ENCODE results near the gene C5.

DNA sequence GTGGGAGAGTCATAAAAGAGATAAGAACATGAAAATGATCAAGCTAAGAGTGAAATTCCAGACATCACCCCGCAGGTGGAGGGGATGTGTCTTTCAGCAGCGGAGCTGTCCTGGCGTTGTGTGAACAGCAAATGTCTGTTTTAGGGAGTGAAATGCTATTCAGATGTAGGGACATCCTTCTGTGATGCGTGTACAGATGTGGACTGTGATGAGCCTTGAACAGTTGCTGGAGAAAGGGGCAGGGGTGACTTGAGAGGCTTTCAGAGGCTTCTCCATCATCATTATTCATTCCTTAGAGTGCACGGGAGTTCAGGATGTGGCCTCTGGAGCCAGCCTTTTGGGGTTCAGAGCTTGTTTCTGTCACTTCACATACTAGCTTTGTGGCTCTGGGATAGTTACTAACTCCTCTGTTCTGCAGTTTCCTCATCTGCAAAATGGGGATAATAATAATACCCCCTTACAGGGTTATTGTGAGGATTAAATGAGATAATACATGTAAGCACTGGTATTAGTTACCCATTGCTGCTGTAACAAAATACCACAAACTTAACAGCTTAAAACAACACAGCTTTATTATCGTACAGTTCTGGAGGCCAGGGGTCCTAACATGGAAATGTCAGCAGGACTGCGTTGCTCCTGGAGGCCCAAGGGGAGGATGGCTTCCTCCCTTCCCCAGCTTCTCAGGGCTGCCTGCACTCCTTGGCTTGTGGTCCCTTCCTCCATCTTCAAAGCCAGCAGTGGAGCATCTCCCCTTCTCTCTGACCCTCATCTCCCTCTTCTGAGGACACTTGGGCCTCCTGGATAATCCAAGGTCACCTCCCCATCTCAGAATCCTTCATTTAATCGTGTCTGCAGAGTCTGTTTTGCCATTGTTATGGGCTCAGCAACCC is 132.8 kb downstream of the C5 start:
- no peak for TF ChIP-seq REST (IDR thresholded peaks at IDR 0.05; ENCODE audit: insufficient replicate concordance, low read depth)
- no peak for TF ChIP-seq CTCF (IDR thresholded peaks at IDR 0.05; ENCODE audit: insufficient read depth, low read length)
- TF ChIP-seq POLR2AphosphoS5 (IDR thresholded peaks at IDR 0.05; ENCODE audit: low read depth), result no peak
